Measurements from ENCODE around the gene VEGFC.

The VEGFC gene

GRCh38 chr4:176638992-176639391, 153.7 kb downstream of the VEGFC start:
- Histone ChIP-seq H3K4me2 (ENCODE audit: low read depth, low read length, poor library complexity, severe bottlenecking) (no peak overlapping the region), H3K9ac (ENCODE audit: low read depth, low read length, poor library complexity, severe bottlenecking) (no peak overlapping the region), H3K4me1 (ENCODE audit: insufficient read depth, low read length, poor library complexity, severe bottlenecking) (no peaks in the 10 kb centered on the region), H3K36me3 (ENCODE audit: insufficient read depth, low read length) (no peaks in the 10 kb centered on the region), H3K4me3 (ENCODE audit: low read length, poor library complexity, severe bottlenecking) (no peak overlapping the region), H3K79me2 (ENCODE audit: insufficient read depth, low read length) (no peaks in the 10 kb centered on the region), H3F3A (ENCODE audit: low read depth) (no peaks in the 10 kb centered on the region), H2AFZ (ENCODE audit: low read length) (no peak overlapping the region), H3K27me3 (ENCODE audit: insufficient read depth, low read length, poor library complexity, severe bottlenecking) (no peaks in the 10 kb centered on the region), H3K9me2 (replicated peaks; ENCODE audit: low read depth, low read length) (no peaks in the 10 kb centered on the region), H3K9me3 (ENCODE audit: insufficient read depth, low read depth, low read length) (no peaks in the 10 kb centered on the region), H4K20me1 (ENCODE audit: insufficient read depth, low read length, poor library complexity, severe bottlenecking) (no peaks in the 10 kb centered on the region)
- TF ChIP-seq CTCF (conservative IDR thresholded peaks at IDR 0.05; ENCODE audit: low read length), result no peak

- Histone ChIP-seq H3K27me3 (ENCODE audit: insufficient read depth, low read length, poor library complexity, severe bottlenecking) (no peaks in the 10 kb centered on the region), H3K9me2 (replicated peaks; ENCODE audit: low read depth, low read length) (no peaks in the 10 kb centered on the region), H4K20me1 (ENCODE audit: insufficient read depth, low read length, poor library complexity, severe bottlenecking) (no peaks in the 10 kb centered on the region), H3K4me3 (ENCODE audit: low read length, poor library complexity, severe bottlenecking) (no peak overlapping the region), H3K79me2 (ENCODE audit: insufficient read depth, low read length) (no peaks in the 10 kb centered on the region), H3F3A (ENCODE audit: low read depth) (no peaks in the 10 kb centered on the region), H3K9me3 (ENCODE audit: insufficient read depth, low read depth, low read length) (no peaks in the 10 kb centered on the region), H3K4me1 (ENCODE audit: insufficient read depth, low read length, poor library complexity, severe bottlenecking) (no peaks in the 10 kb centered on the region), H3K4me2 (ENCODE audit: low read depth, low read length, poor library complexity, severe bottlenecking) (no peak overlapping the region), H2AFZ (ENCODE audit: low read length) (no peak overlapping the region), H3K36me3 (ENCODE audit: insufficient read depth, low read length) (no peaks in the 10 kb centered on the region), H3K9ac (ENCODE audit: low read depth, low read length, poor library complexity, severe bottlenecking) (no peak overlapping the region)
- no peak for TF ChIP-seq EZH2phosphoT487 (IDR thresholded peaks at IDR 0.05; ENCODE audit: borderline replicate concordance)
- TF ChIP-seq CTCF (conservative IDR thresholded peaks at IDR 0.05; ENCODE audit: low read length), result no peak
These were observed 156.4 kb downstream of the VEGFC start for GRCh38 chr4:176636292-176636691.

GRCh38 chr4:176635372-176636261, 157.1 kb downstream of the VEGFC start:
- Histone ChIP-seq H3K9me2 (replicated peaks; ENCODE audit: low read depth, low read length) (no peaks in the 10 kb centered on the region), H3K36me3 (ENCODE audit: insufficient read depth, low read length) (no peaks in the 10 kb centered on the region), H3K4me1 (ENCODE audit: insufficient read depth, low read length, poor library complexity, severe bottlenecking) (no peaks in the 10 kb centered on the region), H3K9ac (ENCODE audit: low read depth, low read length, poor library complexity, severe bottlenecking) (no peak overlapping the region), H3F3A (ENCODE audit: low read depth) (no peaks in the 10 kb centered on the region), H3K9me3 (ENCODE audit: insufficient read depth, low read depth, low read length) (no peaks in the 10 kb centered on the region), H3K4me3 (ENCODE audit: low read length, poor library complexity, severe bottlenecking) (no peak overlapping the region), H2AFZ (ENCODE audit: low read length) (no peak overlapping the region), H3K4me2 (ENCODE audit: low read depth, low read length, poor library complexity, severe bottlenecking) (no peak overlapping the region), H3K27me3 (ENCODE audit: insufficient read depth, low read length, poor library complexity, severe bottlenecking) (no peaks in the 10 kb centered on the region), H3K79me2 (ENCODE audit: insufficient read depth, low read length) (no peaks in the 10 kb centered on the region), H4K20me1 (ENCODE audit: insufficient read depth, low read length, poor library complexity, severe bottlenecking) (no peaks in the 10 kb centered on the region)
- TF ChIP-seq EZH2phosphoT487 (IDR thresholded peaks at IDR 0.05; ENCODE audit: borderline replicate concordance), result no peak
- TF ChIP-seq CTCF (conservative IDR thresholded peaks at IDR 0.05; ENCODE audit: low read length), result no peak
